GM13977 (cell line): ENCODE measurements around the gene FAM72D.
"Not testable (repeated sequence)": the region's sequence is repeated elsewhere in the genome, so short reads cannot be mapped to it uniquely, and the experiment has no call there.

Experiments used
- DNase-seq: peaks from one replicate; pipeline ENCODE4 v3.0.0; 2012; ENCODE audit warnings: low spot score
- in situ Hi-C: fragments of 300-500 bp; cut with MboI; formaldehyde crosslinking; loops from one replicate; pipeline ENCODE4 v1.12.0; 2022; ENCODE audit warnings: low sequenced_read_pairs, low pct_unique_long_range_greater_than_20kb, mixed read lengths, inconsistent platforms; ENCODE audit not compliant: unreplicated experiment

Gene FAM72D

DNA sequence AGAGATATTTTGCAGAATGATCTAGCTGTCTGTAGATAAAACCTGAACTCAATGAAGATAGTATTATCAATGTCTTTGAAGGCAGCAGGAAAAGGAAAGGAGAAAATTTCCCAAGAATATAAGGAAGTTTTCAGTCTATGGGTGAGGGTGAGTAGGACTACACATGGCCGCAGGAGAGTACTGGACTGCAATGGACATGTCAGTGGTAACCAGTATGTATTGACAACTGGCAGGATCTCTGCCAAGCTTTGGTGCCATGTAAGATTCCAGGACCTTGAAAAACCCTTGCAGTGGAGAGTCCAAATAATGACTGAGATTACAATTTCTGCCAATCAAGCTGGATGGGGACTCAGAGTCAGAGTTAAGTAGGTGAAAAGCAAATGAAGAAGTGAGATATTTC lies 29.3 kb downstream of the FAM72D start:
- in situ Hi-C loops, DNase-seq: not testable (repeated sequence)

DNA sequence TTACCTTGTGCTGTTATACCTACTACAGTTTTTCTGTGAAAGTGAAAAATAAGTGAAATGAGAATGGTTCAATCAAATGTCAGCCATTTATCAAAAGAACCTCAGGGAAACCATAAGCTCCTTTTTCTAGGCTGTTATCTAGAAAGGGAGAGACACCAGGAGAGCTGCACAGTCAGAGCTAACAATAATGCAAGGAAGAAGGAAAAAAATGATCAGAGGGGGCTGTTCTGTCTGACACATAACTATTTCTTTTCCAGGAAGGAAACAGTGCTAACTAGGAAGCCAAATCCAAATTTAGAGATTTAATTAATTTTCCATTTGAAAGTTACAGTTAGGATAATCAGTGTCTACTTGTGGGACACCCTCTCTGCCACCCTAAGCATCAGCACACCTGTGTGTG lies 31.4 kb downstream of the FAM72D start:
- DNase-seq, in situ Hi-C loops: not testable (repeated sequence)

DNA sequence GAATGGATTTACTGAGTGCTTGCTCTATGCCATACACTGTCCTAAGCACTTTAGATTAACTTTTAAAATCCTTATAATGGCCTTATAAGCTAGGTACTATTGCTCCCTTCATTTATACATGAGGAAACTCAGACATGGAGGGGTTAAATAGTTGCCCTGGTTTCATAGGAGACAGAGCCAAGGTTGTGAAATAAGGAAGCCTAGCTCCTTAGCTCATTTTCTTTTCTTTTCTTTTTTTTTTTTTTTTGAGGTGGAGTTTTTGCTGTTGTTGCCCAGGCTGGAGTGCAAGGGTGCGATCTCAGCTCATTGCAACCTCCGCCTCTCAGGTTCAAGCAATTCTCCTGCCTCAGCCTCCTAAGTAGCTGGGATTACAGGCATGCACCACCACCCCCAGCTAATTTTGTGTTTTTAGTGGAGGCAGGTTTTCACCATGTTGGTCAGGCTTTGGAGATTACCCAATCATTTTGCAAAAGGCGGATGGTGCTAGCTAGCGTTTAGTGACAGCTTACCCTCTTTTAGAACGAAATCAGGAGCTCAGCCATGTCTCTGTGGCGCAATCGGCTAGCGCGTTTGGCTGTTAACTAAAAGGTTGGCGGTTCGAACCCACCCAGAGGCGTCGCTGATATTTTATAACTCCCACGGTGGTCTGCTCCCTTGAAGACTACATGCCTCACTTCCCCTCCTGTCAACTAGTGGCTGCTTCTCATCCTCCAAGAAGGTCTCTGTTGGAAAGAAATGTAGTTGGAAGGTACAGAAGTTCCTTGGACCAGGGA lies 33.1 kb downstream of the FAM72D start:
- DNase-seq, in situ Hi-C loops: not testable (repeated sequence)

DNA sequence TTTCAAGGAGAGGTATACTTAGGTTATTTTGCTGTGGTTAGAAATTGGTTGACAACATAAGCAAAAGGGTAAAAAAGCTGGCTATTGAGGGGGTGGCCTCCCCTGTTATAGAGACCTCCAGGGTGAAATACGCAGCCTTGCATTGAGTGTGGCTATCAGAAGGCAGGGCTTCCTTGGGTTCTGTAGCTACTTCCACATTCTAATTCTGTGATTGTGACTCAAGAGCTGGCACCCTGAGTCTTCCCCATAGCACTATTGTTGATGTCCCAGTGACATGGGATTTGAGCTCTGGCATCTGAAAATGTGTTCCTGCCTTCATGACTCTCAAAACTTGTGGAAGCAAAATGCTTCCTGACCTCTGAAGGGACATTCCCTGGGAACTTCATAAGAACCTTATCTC lies 38.7 kb downstream of the FAM72D start:
- DNase-seq, in situ Hi-C loops: not testable (repeated sequence)

DNA sequence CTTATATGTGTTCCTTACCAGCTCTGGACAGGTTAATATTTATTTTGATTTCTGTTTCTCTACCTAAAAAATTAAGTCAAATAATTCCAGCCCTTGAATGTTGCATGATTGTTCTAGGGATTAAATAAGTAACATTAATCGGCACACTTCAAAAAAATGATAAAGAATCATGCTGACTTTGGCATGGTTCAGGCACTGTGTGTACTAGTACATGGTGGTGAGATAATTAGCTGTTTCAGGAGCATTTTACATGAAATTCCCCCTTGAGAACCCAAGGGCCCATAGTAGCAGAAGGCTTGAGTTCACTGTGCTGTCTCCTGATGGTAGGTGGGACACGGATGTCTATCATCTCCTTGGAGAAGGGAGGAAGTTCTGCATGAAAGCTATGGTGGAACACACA lies 44.8 kb downstream of the FAM72D start:
- DNase-seq, in situ Hi-C loops: not testable (repeated sequence)

DNA sequence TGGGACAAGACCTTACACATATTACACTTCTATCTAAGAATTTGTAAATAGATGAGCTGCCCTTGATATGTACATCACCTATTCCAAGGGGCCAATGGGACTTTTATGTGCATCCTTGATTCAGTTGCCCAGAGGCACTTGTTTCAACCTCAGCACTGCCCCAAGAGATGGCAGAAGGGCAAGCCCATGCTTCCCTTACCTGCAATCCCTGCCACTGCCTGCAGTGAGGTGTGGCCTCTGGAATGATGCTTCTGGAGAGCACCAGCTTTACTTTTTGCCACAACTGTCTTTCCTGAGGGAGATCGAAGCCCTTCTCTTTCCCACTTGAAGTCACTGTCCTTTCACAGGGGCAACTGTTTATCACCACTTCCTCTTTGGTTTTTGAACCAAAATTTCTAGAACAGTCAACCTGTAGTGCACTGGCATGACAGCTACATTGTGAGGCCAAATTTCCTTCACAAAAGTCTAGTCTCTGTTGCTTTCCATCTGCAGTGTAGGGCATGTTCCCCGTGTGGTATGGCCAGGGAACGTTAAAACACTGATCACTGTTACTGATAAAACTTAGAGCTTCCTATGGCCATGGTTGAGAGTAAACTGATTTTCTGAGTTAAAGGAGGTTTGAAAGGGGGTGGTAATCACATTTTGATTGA lies 48.6 kb downstream of the FAM72D start:
- in situ Hi-C loops, DNase-seq: not testable (repeated sequence)

DNA sequence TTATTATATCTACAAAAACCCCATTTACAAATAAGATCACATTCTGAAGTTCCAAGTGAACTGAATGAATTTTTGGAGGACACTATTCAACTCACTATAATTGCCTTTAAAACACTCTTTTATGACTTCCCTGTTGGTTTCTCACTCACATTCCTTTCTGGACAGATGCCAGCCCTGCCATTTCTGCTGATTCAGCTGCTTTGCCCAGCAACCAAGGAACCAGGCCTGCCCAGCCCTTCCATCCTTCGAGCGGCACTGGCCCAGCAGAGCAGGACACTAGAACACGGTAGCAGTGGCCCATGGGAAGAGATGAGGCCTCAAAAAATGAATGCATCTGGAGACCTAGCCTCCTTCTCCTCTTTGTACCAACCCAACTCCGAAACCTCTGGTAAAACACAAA lies 50.5 kb downstream of the FAM72D start:
- in situ Hi-C loops, DNase-seq: not testable (repeated sequence)

DNA sequence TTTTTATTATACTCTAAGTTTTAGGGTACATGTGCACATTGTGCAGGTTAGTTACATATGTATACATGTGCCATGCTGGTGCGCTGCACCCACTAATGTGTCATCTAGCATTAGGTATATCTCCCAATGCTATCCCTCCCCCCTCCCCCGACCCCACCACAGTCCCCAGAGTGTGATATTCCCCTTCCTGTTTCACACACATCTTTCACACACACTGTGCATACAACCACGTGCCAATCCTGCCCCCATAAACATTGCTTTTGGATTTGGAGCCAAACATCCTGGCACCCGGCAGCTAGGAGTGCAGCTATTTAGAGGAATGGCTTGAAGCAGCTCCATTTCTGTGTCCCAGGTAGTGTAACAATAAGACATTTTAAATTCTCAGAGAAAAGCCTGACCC lies 51.4 kb downstream of the FAM72D start:
- DNase-seq, in situ Hi-C loops: not testable (repeated sequence)

DNA sequence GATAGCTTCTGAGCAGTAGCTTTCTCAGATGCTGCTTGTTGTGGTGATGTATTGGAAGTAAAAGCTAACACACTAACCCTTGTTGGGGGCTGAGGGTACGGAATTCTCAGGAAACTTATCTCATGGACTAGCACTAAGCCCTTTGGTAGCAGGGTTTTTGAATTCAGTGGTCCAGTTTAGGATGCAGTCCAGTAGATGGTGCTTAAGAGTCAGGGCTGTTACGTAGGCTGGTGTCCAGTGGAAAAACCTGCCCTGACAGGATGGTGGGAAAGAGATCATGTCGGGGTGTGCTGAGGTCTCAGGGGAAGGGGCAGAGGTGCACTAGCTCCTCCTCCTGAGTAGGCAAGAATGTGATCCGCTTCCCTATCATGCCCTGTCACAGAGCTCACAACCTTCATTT lies 59.6 kb downstream of the FAM72D start:
- DNase-seq, in situ Hi-C loops: not testable (repeated sequence)

DNA sequence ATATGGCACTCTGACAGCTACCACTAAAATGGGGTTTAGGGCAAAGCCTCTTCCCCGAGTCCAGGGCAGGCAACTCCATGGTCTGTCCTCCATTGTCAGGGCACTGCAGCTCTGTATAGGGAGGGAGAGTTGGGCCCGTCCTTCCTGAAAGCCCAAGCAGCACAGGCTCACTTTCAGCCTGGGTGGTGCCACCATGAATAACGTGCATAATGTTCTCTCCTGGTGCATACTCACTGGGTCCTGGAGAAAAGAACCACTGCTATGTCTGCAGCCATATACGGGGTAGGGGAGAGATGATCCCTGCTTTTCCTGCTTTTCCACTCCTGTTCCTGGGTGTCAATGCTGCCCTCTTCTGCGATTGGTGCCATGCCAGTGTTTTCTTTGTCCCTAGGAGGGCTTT lies 60.1 kb downstream of the FAM72D start:
- in situ Hi-C loops, DNase-seq: not testable (repeated sequence)

DNA sequence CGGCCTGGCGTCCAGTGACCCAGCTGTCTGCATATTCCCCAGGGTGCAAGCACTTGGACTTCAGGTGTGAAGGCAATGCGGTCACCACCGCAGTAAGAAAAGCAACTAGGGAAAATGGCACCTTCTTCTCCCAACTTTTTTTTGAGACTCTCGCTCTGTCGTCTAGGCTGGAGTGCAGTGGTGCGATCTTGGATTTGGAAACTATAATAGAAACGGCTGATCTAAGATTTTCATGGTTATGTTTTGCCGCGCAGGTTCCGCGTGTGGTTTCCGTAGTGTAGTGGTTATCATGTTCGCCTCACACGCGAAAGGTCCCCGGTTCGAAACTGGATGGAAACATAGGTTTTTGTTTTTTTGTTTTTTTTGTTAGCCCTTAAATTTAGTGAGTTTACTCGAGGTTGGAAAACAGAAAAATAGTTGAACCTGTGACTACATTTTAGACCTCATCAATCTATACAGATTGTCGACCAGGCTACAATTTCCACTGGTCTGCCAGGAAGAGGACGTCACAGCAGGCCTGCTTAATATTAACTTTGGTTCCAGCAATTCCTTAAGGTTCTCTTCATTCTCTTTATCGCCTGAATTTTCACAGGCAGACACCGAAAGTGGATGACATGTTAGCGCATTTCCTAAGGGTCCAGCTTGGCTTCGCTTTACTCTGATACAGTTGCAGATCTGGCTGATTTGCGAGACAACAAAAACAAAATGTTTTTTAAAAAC lies 61.3 kb downstream of the FAM72D start:
- in situ Hi-C loops, DNase-seq: not testable (repeated sequence)

DNA sequence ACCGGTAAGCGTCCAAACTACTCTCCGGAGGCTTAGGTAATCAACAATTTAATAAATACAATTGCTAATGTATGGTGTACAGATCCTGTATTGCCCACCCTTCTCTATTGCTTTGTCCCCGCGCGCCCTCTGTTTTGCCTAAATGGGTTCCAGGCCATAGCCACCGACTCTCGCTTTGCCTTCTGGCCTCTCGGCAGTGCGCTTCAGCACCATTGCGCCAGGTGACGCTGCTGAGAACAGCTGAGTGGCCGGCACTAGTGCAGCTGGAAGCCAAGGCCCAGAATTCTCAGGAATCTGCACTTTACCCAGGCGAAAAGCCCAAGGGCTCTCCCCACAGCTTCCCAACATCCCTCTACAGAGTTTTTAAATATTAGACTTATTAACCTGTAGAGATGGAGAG lies 61.9 kb downstream of the FAM72D start:
- in situ Hi-C loops, DNase-seq: not testable (repeated sequence)

DNA sequence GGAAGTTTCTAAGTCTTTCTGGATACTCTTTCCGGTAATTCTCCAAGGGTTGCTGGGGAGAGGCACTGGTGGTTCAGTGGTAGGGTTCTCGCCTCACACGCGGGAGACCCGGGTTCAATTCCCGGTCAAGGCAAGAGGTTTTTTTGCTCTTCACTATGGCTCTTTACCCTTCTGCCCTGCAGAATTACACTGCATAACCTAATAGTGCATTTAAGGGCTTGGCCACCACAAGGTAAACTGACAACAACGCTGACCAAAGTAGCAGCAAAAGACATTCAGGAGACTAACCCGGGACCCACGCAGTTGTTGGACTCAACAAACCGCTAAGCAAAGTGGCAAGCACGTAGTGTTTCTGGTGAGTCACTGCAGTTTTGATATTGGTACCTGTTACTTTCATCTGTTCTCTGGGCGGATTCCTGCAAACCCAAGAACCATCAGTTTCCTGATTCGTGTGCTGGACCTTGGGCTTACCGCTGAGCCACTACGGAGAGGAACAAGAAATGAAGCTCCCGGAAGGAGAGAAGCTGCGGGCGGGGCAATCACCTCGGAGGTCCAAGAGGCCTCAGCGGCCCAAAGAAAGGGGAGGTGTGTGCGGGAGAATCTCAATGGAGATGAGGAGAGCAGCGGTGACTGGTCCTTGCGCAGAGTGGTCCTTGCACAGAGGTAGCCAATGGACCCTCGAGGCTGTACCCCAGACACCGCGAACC lies 65.4 kb downstream of the FAM72D start:
- DNase-seq, in situ Hi-C loops: not testable (repeated sequence)
